ENCODE measurements around the gene ZFP36L1. TPM values are rescaled to one million over a fixed set of nuclear protein-coding genes. Genes with fewer than 3 reads are reported as not detected.

The ZFP36L1 gene
- total RNA-seq, 1 donor from 2014 or later: 180 TPM

- peak overlapping the region; percentile 89 for H3K27ac Mint-ChIP-seq (ENCODE audit: unreplicated experiment)
- no peaks in the 10 kb centered on the region for H3K9me3 Mint-ChIP-seq (ENCODE audit: low read depth)
- H3K4me1 Mint-ChIP-seq (ENCODE audit: low read depth): peaks cover 50% of the 10 kb centered on the region
- peak; percentile 99 for TF ChIP-seq CTCF (IDR thresholded peaks at IDR 0.05)
- H3K27me3 Mint-ChIP-seq (ENCODE audit: low read depth): no peaks in the 10 kb centered on the region
- no peak for DNase-seq (ENCODE audit: low spot score)
- H3K36me3 Mint-ChIP-seq (ENCODE audit: low read depth): peaks cover 4% of the 10 kb centered on the region
- H3K4me3 Mint-ChIP-seq (ENCODE audit: unreplicated experiment): peak overlapping the region; percentile 31
Measured at GRCh38 chr14:68816183-68816942, 23.5 kb upstream of the ZFP36L1 start.

- peaks cover 51% of the 10 kb centered on the region for H3K4me1 Mint-ChIP-seq (ENCODE audit: low read depth)
Measured at GRCh38 chr14:68815298-68816182, 22.7 kb upstream of the ZFP36L1 start.

GRCh38 chr14:68814539-68815297, 21.9 kb upstream of the ZFP36L1 start:
- peak overlapping the region; percentile 26 for H3K4me3 Mint-ChIP-seq (ENCODE audit: unreplicated experiment)
- H3K36me3 Mint-ChIP-seq (ENCODE audit: low read depth): peaks cover 3% of the 10 kb centered on the region
- no peaks in the 10 kb centered on the region for H3K27me3 Mint-ChIP-seq (ENCODE audit: low read depth)
- no peak for TF ChIP-seq CTCF (IDR thresholded peaks at IDR 0.05)
- H3K4me1 Mint-ChIP-seq (ENCODE audit: low read depth): peaks cover 55% of the 10 kb centered on the region
- no peaks in the 10 kb centered on the region for H3K9me3 Mint-ChIP-seq (ENCODE audit: low read depth)
- peak overlapping the region; percentile 85 for H3K27ac Mint-ChIP-seq (ENCODE audit: unreplicated experiment)
- no peak for DNase-seq (ENCODE audit: low spot score)

More at GRCh38 chr14:68815298-68816182, 22.7 kb upstream of the ZFP36L1 start:
- no peaks in the 10 kb centered on the region for H3K27me3 Mint-ChIP-seq (ENCODE audit: low read depth)
- DNase-seq (ENCODE audit: low spot score): no peak
- peak overlapping the region; percentile 26 for H3K4me3 Mint-ChIP-seq (ENCODE audit: unreplicated experiment)
- peaks cover 5% of the 10 kb centered on the region for H3K36me3 Mint-ChIP-seq (ENCODE audit: low read depth)
- no peak for TF ChIP-seq CTCF (IDR thresholded peaks at IDR 0.05)
- no peaks in the 10 kb centered on the region for H3K9me3 Mint-ChIP-seq (ENCODE audit: low read depth)
- H3K27ac Mint-ChIP-seq (ENCODE audit: unreplicated experiment): peak overlapping the region; percentile 85

- Mint-ChIP-seq H3K4me1 (ENCODE audit: low read depth) (peaks cover 55% of the 10 kb centered on the region), H3K9me3 (ENCODE audit: low read depth) (no peaks in the 10 kb centered on the region), H3K4me3 (ENCODE audit: unreplicated experiment) (peak overlapping the region; percentile 26), H3K27ac (ENCODE audit: unreplicated experiment) (peak overlapping the region; percentile 85), H3K36me3 (ENCODE audit: low read depth) (peaks cover 3% of the 10 kb centered on the region), H3K27me3 (ENCODE audit: low read depth) (no peaks in the 10 kb centered on the region)
- DNase-seq (ENCODE audit: low spot score): no peak
- no peak for TF ChIP-seq CTCF (IDR thresholded peaks at IDR 0.05)
Measured at GRCh38 chr14:68814238-68814538, 21.3 kb upstream of the ZFP36L1 start.
